ENCODE measurements around the gene MGAT4C.

GRCh38 chr12:86216591-86216990, 39.6 kb downstream of the MGAT4C start:
- TF ChIP-seq CTCF (IDR thresholded peaks at IDR 0.05): no peak
- TF ChIP-seq EZH2phosphoT487 (IDR thresholded peaks at IDR 0.05): no peak
- no peak for TF ChIP-seq EZH2 (IDR thresholded peaks at IDR 0.05)
